ENCODE results near the gene DSCAM. TPM values are rescaled to one million over a fixed set of nuclear protein-coding genes. Genes with fewer than 3 reads are reported as not detected.

The DSCAM gene
- total RNA-seq, 2 donors from 2014 or later = 18.5 to 25.5 TPM

- no peak for TF ChIP-seq CTCF (conservative IDR thresholded peaks at IDR 0.05)
Measured at GRCh38 chr21:40060083-40060677, 786.8 kb downstream of the DSCAM start.

GRCh38 chr21:40057331-40057730 lies 789.6 kb downstream of the DSCAM start:
- peaks cover 2% of the 10 kb centered on the region for H3K4me1 Mint-ChIP-seq
- H3K27me3 Mint-ChIP-seq (ENCODE audit: insufficient read depth) = no peaks in the 10 kb centered on the region
- no peak overlapping the region for H3K27ac ChIP-seq (ENCODE audit: low read depth, low read length)
- no peaks in the 10 kb centered on the region for H3K9me3 ChIP-seq (ENCODE audit: control insufficient read depth, low read length)
- peak overlapping the region; percentile 55 for H3K27ac Mint-ChIP-seq
- H3K4me1 ChIP-seq (ENCODE audit: control insufficient read depth, insufficient read depth, low read length) = no peaks in the 10 kb centered on the region
- H3K36me3 Mint-ChIP-seq (ENCODE audit: low read depth) = peaks cover 70% of the 10 kb centered on the region
- H3K27me3 ChIP-seq (ENCODE audit: control insufficient read depth, insufficient read depth, low read length, poor library complexity, severe bottlenecking) = no peaks in the 10 kb centered on the region
- H3K9me3 Mint-ChIP-seq = no peaks in the 10 kb centered on the region
- 94 to 97% methylated on average over 4 to 5 of the region's 5 CpGs for WGBS, 2 experiments (ENCODE audit: insufficient coverage in 1 of 2, insufficient read length in 1 of 2)
- DNase-seq = no peak
- H3K36me3 ChIP-seq (ENCODE audit: control insufficient read depth, insufficient read depth, low read length) = peaks cover 66% of the 10 kb centered on the region
- H3K4me3 ChIP-seq (ENCODE audit: low read length) = no peak overlapping the region
- no peak overlapping the region for H3K9ac ChIP-seq (ENCODE audit: extremely low read depth, low read length, poor library complexity, severe bottlenecking)
- no peak for TF ChIP-seq CTCF (conservative IDR thresholded peaks at IDR 0.05)
- no peak overlapping the region for H3K4me3 Mint-ChIP-seq

More at GRCh38 chr21:40060083-40060677, 786.8 kb downstream of the DSCAM start:
- Histone ChIP-seq H3K4me1 (ENCODE audit: control insufficient read depth, insufficient read depth, low read length) (no peaks in the 10 kb centered on the region), H3K9me3 (ENCODE audit: control insufficient read depth, low read length) (no peaks in the 10 kb centered on the region), H3K4me3 (ENCODE audit: low read length) (no peak overlapping the region), H3K27me3 (ENCODE audit: control insufficient read depth, insufficient read depth, low read length, poor library complexity, severe bottlenecking) (no peaks in the 10 kb centered on the region), H3K27ac (ENCODE audit: low read depth, low read length) (no peak overlapping the region), H3K9ac (ENCODE audit: extremely low read depth, low read length, poor library complexity, severe bottlenecking) (no peak overlapping the region), H3K36me3 (ENCODE audit: control insufficient read depth, insufficient read depth, low read length) (peaks cover 53% of the 10 kb centered on the region)
- H3K27me3 Mint-ChIP-seq (ENCODE audit: insufficient read depth) = no peaks in the 10 kb centered on the region
- peaks cover 2% of the 10 kb centered on the region for H3K4me1 Mint-ChIP-seq
- no peak overlapping the region for H3K27ac Mint-ChIP-seq
- 93 to 100% methylated on average over 3 to 7 of the region's 7 CpGs for whole genome bisulfite sequencing, 2 experiments (ENCODE audit: insufficient coverage in 1 of 2, insufficient read length in 1 of 2)
- peaks cover 66% of the 10 kb centered on the region for H3K36me3 Mint-ChIP-seq (ENCODE audit: low read depth)
- no peak overlapping the region for H3K4me3 Mint-ChIP-seq
- DNase-seq = no peak
- no peaks in the 10 kb centered on the region for H3K9me3 Mint-ChIP-seq

GRCh38 chr21:40056031-40056430 lies 790.9 kb downstream of the DSCAM start:
- 86 to 91% methylated on average over 2 of the region's 3 CpGs for WGBS, 2 experiments (ENCODE audit: insufficient coverage in 1 of 2, insufficient read length in 1 of 2)

More at GRCh38 chr21:40056031-40056430, 790.9 kb downstream of the DSCAM start:
- Histone ChIP-seq H3K27ac (ENCODE audit: low read depth, low read length) (no peak overlapping the region), H3K4me1 (ENCODE audit: control insufficient read depth, insufficient read depth, low read length) (no peaks in the 10 kb centered on the region), H3K27me3 (ENCODE audit: control insufficient read depth, insufficient read depth, low read length, poor library complexity, severe bottlenecking) (no peaks in the 10 kb centered on the region), H3K9me3 (ENCODE audit: control insufficient read depth, low read length) (no peaks in the 10 kb centered on the region), H3K4me3 (ENCODE audit: low read length) (no peak overlapping the region), H3K9ac (ENCODE audit: extremely low read depth, low read length, poor library complexity, severe bottlenecking) (no peak overlapping the region), H3K36me3 (ENCODE audit: control insufficient read depth, insufficient read depth, low read length) (peaks cover 68% of the 10 kb centered on the region)
- no peak for TF ChIP-seq CTCF (conservative IDR thresholded peaks at IDR 0.05)
- no peak overlapping the region for H3K27ac Mint-ChIP-seq
- no peak for DNase-seq
- H3K36me3 Mint-ChIP-seq (ENCODE audit: low read depth) = peaks cover 71% of the 10 kb centered on the region
- H3K9me3 Mint-ChIP-seq = no peaks in the 10 kb centered on the region
- H3K27me3 Mint-ChIP-seq (ENCODE audit: insufficient read depth) = no peaks in the 10 kb centered on the region
- H3K4me3 Mint-ChIP-seq = no peak overlapping the region
- peaks cover 2% of the 10 kb centered on the region for H3K4me1 Mint-ChIP-seq

Data from endodermal cell (in vitro differentiated cells).